Right lobe of liver (tissue), 6 donors: ENCODE data around the gene VSIG4. TPM values are rescaled to one million over a fixed set of nuclear protein-coding genes. Genes with fewer than 3 reads are reported as not detected.

Experiments
- ATAC-seq, 4 donors: fragments of 200-7000 bp; cut with Tn5 transposase; one replicate each; pipeline ENCODE4 v1.9.1; 2020; ENCODE audit warnings: mild to moderate bottlenecking in 4 of 4, moderate library complexity in 4 of 4
- DNase-seq, 3 donors: peaks; one replicate each; pipeline ENCODE4 v3.0.0-alpha.2; 2020
- H3K27ac ChIP-seq, 3 donors: fragments of 200-600 bp; one replicate each; pipeline ENCODE4 v1.8.0; 2022
- H3K27me3 ChIP-seq, 2 donors: fragments of 200-600 bp; one replicate each; pipeline ENCODE4 v1.8.0; 2022
- H3K36me3 ChIP-seq, 4 donors: fragments of 200-600 bp; sonication (generic) in 1 of 4; one replicate each; pipeline versions ENCODE4 v1.5.1 to v1.8.0; 2017 to 2022; ENCODE audit warnings: control low read depth in 1 of 4
- H3K4me1 ChIP-seq, 4 donors: fragments of 200-600 bp; sonication (generic) in 1 of 4; one replicate each; pipeline versions ENCODE4 v1.5.1 to v1.8.0; 2017 to 2022; ENCODE audit warnings: control low read depth in 1 of 4
- H3K4me3 ChIP-seq, 3 donors: fragments of 200-600 bp; one replicate each; pipeline ENCODE4 v1.8.0; 2022
- H3K9me3 ChIP-seq, 4 donors: fragments of 200-600 bp; sonication (generic) in 1 of 4; one replicate each; pipeline versions ENCODE4 v1.5.1 to v1.8.0; 2017 to 2022; ENCODE audit warnings: control low read depth in 1 of 4
- POLR2A ChIP-seq: fragments of 450-650 bp; IDR thresholded peaks from one replicate; pipeline ENCODE4 v1.6.1; 2017; ENCODE audit warnings: antibody characterized with exemption, mild to moderate bottlenecking
- WGBS: methylation state at CpG from one replicate; pipeline ENCODE4 v1.1.6; 2018; ENCODE audit warnings: low coverage, low lambda C conversion rate; ENCODE audit not compliant: insufficient coverage; ENCODE audit errors: missing lambda C conversion rate; 5-methylcytosine and 5-hydroxymethylcytosine counted together
- intact Hi-C, 2 donors: fragments of 100-400 bp; cut with DNase I; formaldehyde crosslinking; loops; one replicate each; pipeline versions ENCODE4 v1.11.2 to v1.14.1; 2022
- total RNA-seq, 6 experiments: library from RNA; depleted of rRNA in 2 of 6; stranded (reverse); fragments of >200 nt in 2 of 6; fragmentation: NEBNext Ultra II Directional in 3 of 6; extraction: Animal tissue kit (Norgen Biotek cat#: 25700) in 3 of 6; gene quantifications; one replicate each; pipeline versions ENCODE4 v1.1.0 to v1.2.4, GENCODE V29; 2016 to 2023
- TF ChIP-seq, protein P1 (sequence below), 4 donors: fragments of 200-600 bp in 3 of 4; fragments of 450-650 bp in 1 of 4; IDR thresholded peaks; one replicate each; pipeline versions ENCODE4 v1.5.1 to v1.8.0; 2016 to 2022; ENCODE audit warnings: antibody characterized with exemption in 4 of 4, mild to moderate bottlenecking in 2 of 4
- donor health status: DM: no; HTN: yes; CAD: no.
- donor health status: DM: no; HTN: no; CAD: no.
- donor health status: DM: no; HTN: no; CAD: no.
- donor health status: DM: no; HTN: yes; CAD: no.
- donor health status: DM: no; HTN: yes; CAD: no.

The VSIG4 gene
- total RNA-seq, 6 experiments from 2014 or later = 16.9 to 50.2 (median 31.4) TPM

DNA sequence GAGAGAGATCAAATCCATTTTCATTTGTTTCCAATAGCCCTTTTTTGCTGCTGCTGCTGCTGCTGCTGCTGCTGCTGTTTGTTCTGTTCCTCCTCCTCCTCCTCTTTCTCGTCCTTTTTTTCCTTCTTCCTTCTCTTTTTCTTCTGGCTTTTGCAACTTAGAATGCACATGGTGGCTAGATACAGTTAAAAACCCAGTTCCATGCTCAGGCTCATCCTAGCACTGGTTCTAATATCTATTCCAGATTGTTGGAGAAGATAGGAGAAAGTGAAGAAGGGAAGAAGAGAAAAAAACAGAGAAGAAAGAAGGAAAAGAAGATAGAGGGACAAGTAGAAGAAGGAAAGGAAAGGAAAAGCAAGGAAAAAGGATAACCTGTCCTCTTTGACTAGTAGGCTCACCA is 39.7 kb downstream of the VSIG4 start:
- H3K27me3 ChIP-seq = no peaks in the 10 kb centered on the region
- H3K4me3 ChIP-seq = no peak overlapping the region
- intact Hi-C loops = no loop called here
- H3K4me1 ChIP-seq = no peaks in the 10 kb centered on the region
- H3K36me3 ChIP-seq = no peaks in the 10 kb centered on the region
- no peaks in the 10 kb centered on the region for H3K9me3 ChIP-seq
- 0% methylated on average over 1 of the region's 1 CpG for WGBS
- DNase-seq (no peak), ATAC-seq (no peak)
- no peak for TF ChIP-seq POLR2A
- TF ChIP-seq, protein P1, sequence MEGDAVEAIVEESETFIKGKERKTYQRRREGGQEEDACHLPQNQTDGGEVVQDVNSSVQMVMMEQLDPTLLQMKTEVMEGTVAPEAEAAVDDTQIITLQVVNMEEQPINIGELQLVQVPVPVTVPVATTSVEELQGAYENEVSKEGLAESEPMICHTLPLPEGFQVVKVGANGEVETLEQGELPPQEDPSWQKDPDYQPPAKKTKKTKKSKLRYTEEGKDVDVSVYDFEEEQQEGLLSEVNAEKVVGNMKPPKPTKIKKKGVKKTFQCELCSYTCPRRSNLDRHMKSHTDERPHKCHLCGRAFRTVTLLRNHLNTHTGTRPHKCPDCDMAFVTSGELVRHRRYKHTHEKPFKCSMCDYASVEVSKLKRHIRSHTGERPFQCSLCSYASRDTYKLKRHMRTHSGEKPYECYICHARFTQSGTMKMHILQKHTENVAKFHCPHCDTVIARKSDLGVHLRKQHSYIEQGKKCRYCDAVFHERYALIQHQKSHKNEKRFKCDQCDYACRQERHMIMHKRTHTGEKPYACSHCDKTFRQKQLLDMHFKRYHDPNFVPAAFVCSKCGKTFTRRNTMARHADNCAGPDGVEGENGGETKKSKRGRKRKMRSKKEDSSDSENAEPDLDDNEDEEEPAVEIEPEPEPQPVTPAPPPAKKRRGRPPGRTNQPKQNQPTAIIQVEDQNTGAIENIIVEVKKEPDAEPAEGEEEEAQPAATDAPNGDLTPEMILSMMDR (IDR thresholded peaks at IDR 0.05) = no peak
- no peak overlapping the region for H3K27ac ChIP-seq

DNA sequence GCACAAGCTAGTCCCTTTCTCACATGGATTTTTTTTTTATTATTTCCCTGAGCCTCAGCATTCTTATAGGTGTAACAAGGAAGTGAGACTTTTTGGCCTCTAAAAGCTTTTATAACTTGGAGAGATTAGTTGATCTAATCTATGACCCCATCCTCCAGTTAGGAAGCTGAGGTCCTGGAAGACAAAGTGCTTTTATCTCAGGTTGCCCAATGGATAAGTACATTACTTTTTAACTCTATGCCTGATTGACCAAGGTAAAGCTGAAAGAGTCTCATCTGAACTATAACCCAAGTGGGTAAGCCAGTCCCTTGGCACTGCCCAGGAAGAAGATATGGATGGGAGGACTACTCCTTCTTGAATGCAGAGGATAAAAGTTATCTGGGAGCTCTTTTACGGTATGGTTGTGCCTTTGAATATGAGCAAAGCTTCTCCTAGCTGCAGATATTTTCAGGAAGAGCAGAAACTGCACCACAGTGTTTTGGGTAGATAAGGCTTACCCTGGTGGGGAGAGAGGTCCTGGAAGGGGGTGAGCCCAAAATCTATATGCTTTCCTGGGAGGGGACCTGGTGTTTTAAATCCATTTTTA is 40.2 kb downstream of the VSIG4 start:
- H3K4me1 ChIP-seq = no peaks in the 10 kb centered on the region
- no peak overlapping the region for H3K4me3 ChIP-seq
- WGBS = 8% methylated on average over 1 of the region's 1 CpG
- TF ChIP-seq POLR2A = no peak
- TF ChIP-seq, protein P1 (IDR thresholded peaks at IDR 0.05) = no peak
- no peak overlapping the region for H3K27ac ChIP-seq
- intact Hi-C loops = no loop called here
- H3K27me3 ChIP-seq = no peaks in the 10 kb centered on the region
- ATAC-seq = no peak
- no peaks in the 10 kb centered on the region for H3K9me3 ChIP-seq
- no peaks in the 10 kb centered on the region for H3K36me3 ChIP-seq
- DNase-seq = no peak

DNA sequence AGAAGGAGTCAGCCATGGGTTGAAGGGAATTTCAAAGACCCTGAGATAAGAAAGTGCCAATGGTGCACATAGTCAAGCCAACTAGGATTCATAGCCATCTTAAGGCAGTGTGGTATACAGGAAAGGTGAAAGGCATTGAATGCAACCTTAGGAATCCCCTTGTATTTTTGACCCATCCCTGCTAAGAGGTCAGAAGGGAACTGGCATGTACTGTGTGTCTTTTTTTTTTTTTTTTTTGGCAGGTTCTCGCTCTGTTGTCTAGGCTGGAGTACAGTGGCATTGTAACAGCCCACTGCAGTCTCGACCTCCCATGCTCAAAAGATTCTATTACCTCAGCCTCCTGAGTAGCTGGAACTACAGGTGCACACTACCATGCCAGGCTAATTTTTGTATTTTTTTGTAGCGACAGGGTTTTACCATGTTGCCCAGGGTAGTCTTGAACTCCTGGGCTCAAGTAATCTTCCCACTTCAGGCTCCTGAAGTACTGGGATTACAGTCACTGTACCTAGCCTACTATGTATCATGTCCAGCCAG is 40.8 kb downstream of the VSIG4 start:
- ATAC-seq (no peak), DNase-seq (no peak)
- no peak for TF ChIP-seq POLR2A
- TF ChIP-seq, protein P1 (IDR thresholded peaks at IDR 0.05) = no peak
- Histone ChIP-seq H3K36me3 (no peaks in the 10 kb centered on the region), H3K4me3 (no peak overlapping the region), H3K27ac (no peak overlapping the region), H3K4me1 (no peaks in the 10 kb centered on the region), H3K9me3 (no peaks in the 10 kb centered on the region), H3K27me3 (no peaks in the 10 kb centered on the region)
- 60% methylated on average over 2 of the region's 3 CpGs for WGBS
- intact Hi-C loops = no loop called here

DNA sequence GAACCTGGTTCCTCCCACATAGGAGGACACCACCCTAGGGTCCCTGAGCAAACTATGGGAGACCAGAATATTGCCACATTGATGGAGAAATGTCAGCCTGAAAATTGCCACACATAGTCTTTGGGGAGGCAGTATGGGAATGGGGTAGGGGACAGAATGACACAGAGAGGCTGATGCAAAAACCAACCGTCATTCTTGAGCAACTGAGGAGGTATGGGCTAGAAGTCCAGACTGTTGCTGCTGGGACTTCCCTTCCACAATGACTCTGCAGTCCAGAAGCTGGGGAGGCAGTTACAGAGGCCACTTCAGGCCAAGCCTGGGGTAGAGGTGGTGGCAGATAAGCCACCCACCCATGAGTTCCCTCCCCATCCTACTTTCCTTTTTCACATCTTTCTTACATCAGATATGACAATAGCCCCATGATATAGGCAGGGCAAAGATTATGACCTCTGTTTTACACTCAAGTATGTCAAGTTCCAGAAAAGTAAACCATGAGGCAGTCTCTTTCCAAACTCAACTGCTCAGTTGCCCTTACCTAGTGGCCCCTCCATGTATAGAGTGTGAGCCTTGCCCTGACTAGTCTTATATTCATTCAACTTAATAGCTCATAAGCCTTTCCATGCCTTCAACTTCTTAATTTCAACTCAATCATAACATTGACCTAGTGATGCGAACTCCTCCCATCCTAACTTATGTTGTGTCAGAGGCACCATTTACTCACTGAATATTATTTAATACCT is 41.7 kb downstream of the VSIG4 start:
- TF ChIP-seq POLR2A = no peak
- TF ChIP-seq, protein P1 (IDR thresholded peaks at IDR 0.05) = no peak
- H3K36me3 ChIP-seq = no peaks in the 10 kb centered on the region
- peak in 1 of 3 donors; percentile 56 for DNase-seq
- ATAC-seq = peak in 3 of 4 donors; percentile 64 to 66 (median 64)
- H3K27me3 ChIP-seq = no peaks in the 10 kb centered on the region
- intact Hi-C loops = no loop called here
- H3K4me3 ChIP-seq = no peak overlapping the region
- no peaks in the 10 kb centered on the region for H3K4me1 ChIP-seq
- H3K27ac ChIP-seq = no peak overlapping the region
- H3K9me3 ChIP-seq = no peaks in the 10 kb centered on the region
- 55% methylated on average over 2 of the region's 2 CpGs for WGBS
